ENCODE measurements around the gene ACOT11. TPM values are rescaled to one million over a fixed set of nuclear protein-coding genes. Genes with fewer than 3 reads are reported as not detected.

Gene ACOT11
- total RNA-seq: 0.77 and 2.5 TPM in 2 replicates
- 0.73 and 1.4 TPM in 2 replicates for polyA plus RNA-seq
- 0.62 and 2.2 TPM in 2 replicates for polyA plus RNA-seq (2012)
- polyA minus RNA-seq (ENCODE audit: low replicate concordance): 1.9 and 3.9 TPM in 2 replicates

- peak within 1 kb of the TSS; percentile 38 for H3K27ac ChIP-seq (ENCODE audit: insufficient read depth, low read length)
- H3K79me2 ChIP-seq (ENCODE audit: control insufficient read depth, insufficient read depth, low read length): no peaks in the 10 kb centered on the region
- no peaks in the 10 kb centered on the region for H3K27me3 ChIP-seq (ENCODE audit: control insufficient read depth, insufficient read depth, low read length)
- H3K4me2 ChIP-seq (ENCODE audit: extremely low read depth, insufficient read depth, low read length): peak within 1 kb of the TSS; percentile 44
- no peaks in the 10 kb centered on the region for H4K20me1 ChIP-seq (ENCODE audit: control insufficient read depth, extremely low read depth, insufficient read depth, low read length)
- TF ChIP-seq EZH2 (IDR thresholded peaks at IDR 0.05; ENCODE audit: low read length, missing control alignments): no peak
- peak; percentile 29 to 39 for TF ChIP-seq CTCF (conservative IDR thresholded peaks at IDR 0.05 in 1 of 2, IDR thresholded peaks at IDR 0.05 in 1 of 2; ENCODE audit: low read depth in 1 of 2, low read length in 2 of 2)
- H3K36me3 ChIP-seq (ENCODE audit: control insufficient read depth, insufficient read depth, low read length): no peaks in the 10 kb centered on the region
- H2AFZ ChIP-seq (ENCODE audit: low read length): peak within 1 kb of the TSS; percentile 59
- peak within 1 kb of the TSS; percentile 55 for H3K9ac ChIP-seq (ENCODE audit: insufficient read depth, low read length)
- DNase-seq (ENCODE audit: low read depth in 2 of 2): peak; percentile 55 to 58
- H3K4me1 ChIP-seq (ENCODE audit: control insufficient read depth, extremely low read depth, insufficient read depth, low read length): peaks cover 10% of the 10 kb centered on the region
- peak within 1 kb of the TSS in 1 of 4 experiments; percentile 41 for H3K4me3 ChIP-seq (replicated peaks in 1 of 4; ENCODE audit: control extremely low read depth in 1 of 4, insufficient read depth in 1 of 4, low read depth in 3 of 4, low read length in 4 of 4)
- H3K9me3 ChIP-seq (ENCODE audit: control insufficient read depth, insufficient read depth, low read depth, low read length): no peaks in the 10 kb centered on the region
These were observed at the start of gene ACOT11 for GRCh38 chr1:54547601-54548388. TSS of gene ACOT11 (plus strand) at chr1:54548228. CDS start at chr1:54548310, 82 bp downstream.

- Histone ChIP-seq H3K4me1 (ENCODE audit: control insufficient read depth, extremely low read depth, insufficient read depth, low read length) (no peaks in the 10 kb centered on the region), H3K4me2 (ENCODE audit: extremely low read depth, insufficient read depth, low read length) (no peak overlapping the region), H3K36me3 (ENCODE audit: control insufficient read depth, insufficient read depth, low read length) (no peaks in the 10 kb centered on the region), H4K20me1 (ENCODE audit: control insufficient read depth, extremely low read depth, insufficient read depth, low read length) (no peaks in the 10 kb centered on the region), H3K79me2 (ENCODE audit: control insufficient read depth, insufficient read depth, low read length) (no peaks in the 10 kb centered on the region), H3K4me3 (replicated peaks in 1 of 4; ENCODE audit: control extremely low read depth in 1 of 4, insufficient read depth in 1 of 4, low read depth in 3 of 4, low read length in 4 of 4) (peak overlapping the region in 1 of 4 experiments; percentile 28), H3K27ac (ENCODE audit: insufficient read depth, low read length) (no peak overlapping the region), H3K27me3 (ENCODE audit: control insufficient read depth, insufficient read depth, low read length) (peaks cover 38% of the 10 kb centered on the region), H2AFZ (ENCODE audit: low read length) (no peak overlapping the region), H3K9me3 (ENCODE audit: control insufficient read depth, insufficient read depth, low read depth, low read length) (no peaks in the 10 kb centered on the region), H3K9ac (ENCODE audit: insufficient read depth, low read length) (no peak overlapping the region)
- TF ChIP-seq EZH2 (IDR thresholded peaks at IDR 0.05; ENCODE audit: low read length, missing control alignments): no peak
- TF ChIP-seq CTCF (conservative IDR thresholded peaks at IDR 0.05 in 1 of 2, IDR thresholded peaks at IDR 0.05 in 1 of 2; ENCODE audit: low read depth in 1 of 2, low read length in 2 of 2): no peak
- DNase-seq (ENCODE audit: low read depth in 2 of 2): peak in 1 of 2 donors; percentile 42
These were observed 49.5 kb upstream of the ACOT11 start for GRCh38 chr1:54498383-54499096.

DNA sequence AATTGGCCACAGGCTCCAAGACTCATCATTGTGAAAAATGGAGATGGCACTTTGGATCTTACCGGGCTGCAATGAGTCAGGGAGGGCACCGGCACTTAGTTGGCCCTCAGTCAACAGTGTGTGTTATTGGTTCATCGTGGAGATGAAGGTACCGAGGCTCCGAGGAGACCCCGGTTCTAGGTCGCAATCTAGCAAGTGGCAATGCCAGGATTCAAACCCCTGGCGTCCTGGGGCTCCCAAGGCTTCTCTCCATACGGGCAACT is 49.0 kb upstream of the ACOT11 start:
- no peaks in the 10 kb centered on the region for H3K79me2 ChIP-seq (ENCODE audit: control insufficient read depth, insufficient read depth, low read length)
- H4K20me1 ChIP-seq (ENCODE audit: control insufficient read depth, extremely low read depth, insufficient read depth, low read length): no peaks in the 10 kb centered on the region
- H3K27me3 ChIP-seq (ENCODE audit: control insufficient read depth, insufficient read depth, low read length): peaks cover 38% of the 10 kb centered on the region
- DNase-seq (ENCODE audit: low read depth in 2 of 2): no peak
- no peak overlapping the region for H2AFZ ChIP-seq (ENCODE audit: low read length)
- no peaks in the 10 kb centered on the region for H3K4me1 ChIP-seq (ENCODE audit: control insufficient read depth, extremely low read depth, insufficient read depth, low read length)
- no peaks in the 10 kb centered on the region for H3K9me3 ChIP-seq (ENCODE audit: control insufficient read depth, insufficient read depth, low read depth, low read length)
- H3K27ac ChIP-seq (ENCODE audit: insufficient read depth, low read length): no peak overlapping the region
- peak overlapping the region; percentile 45 for H3K4me2 ChIP-seq (ENCODE audit: extremely low read depth, insufficient read depth, low read length)
- peak overlapping the region in 2 of 4 experiments; percentile 28 to 37 for H3K4me3 ChIP-seq (replicated peaks in 1 of 4; ENCODE audit: control extremely low read depth in 1 of 4, insufficient read depth in 1 of 4, low read depth in 3 of 4, low read length in 4 of 4)
- no peak overlapping the region for H3K9ac ChIP-seq (ENCODE audit: insufficient read depth, low read length)
- no peaks in the 10 kb centered on the region for H3K36me3 ChIP-seq (ENCODE audit: control insufficient read depth, insufficient read depth, low read length)
- TF ChIP-seq EZH2 (IDR thresholded peaks at IDR 0.05; ENCODE audit: low read length, missing control alignments): no peak

Measured in fibroblast of lung (primary cell).